Measurements from ENCODE around the gene NPAS1. TPM values are rescaled to one million over a fixed set of nuclear protein-coding genes. Genes with fewer than 3 reads are reported as not detected.

NPAS1 gene
- total and polyA plus RNA-seq, 2 of the 13 experiments (the other 11 are each of a cell fraction or from before 2014, with no cell fraction given): 0.35 to 2.9 TPM

DNA sequence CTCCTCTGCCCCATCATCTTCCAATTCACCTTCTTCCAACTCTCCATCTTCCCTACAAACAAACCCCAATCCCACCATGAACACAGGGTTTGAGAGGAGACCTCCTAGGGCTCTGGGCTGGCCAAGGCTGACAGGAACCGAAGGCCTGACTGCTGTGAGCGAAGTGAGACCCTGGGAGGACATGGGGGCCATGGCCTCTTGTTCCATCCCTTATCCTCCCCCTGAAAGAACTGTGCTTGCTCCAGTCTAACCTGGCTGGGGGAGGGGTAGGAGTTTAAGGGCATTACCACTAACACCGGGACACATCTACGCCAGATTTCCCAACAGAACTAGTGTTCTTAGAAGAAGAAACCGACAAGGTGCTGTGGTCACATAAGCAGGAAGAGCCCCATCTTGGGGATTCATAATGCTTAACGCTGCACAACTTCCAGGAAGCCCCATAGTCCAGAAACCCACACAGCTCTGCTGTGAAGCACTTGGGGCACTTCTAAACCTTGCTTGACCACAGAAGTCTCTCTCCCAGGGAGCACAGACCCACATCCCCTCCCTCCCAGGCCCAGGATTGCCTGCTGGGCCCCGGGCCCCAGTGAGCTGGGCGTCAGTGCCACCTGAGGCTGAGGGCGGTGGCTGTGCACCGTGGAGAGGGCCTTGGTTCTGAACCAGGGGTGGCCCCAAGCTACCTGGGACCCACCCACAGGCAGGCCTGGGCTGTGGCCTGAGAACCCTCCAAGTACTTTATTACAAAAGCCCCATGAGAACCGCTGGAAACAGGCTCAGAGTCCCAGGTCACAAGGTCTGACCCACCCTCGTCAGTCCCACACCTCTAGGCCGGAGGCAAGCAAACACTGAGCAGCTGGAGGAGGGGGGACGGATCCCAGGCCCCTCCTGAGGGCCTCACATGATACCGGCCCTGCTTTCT, 75.2 kb downstream of the NPAS1 start (continued):
- TF ChIP-seq, protein P1, sequence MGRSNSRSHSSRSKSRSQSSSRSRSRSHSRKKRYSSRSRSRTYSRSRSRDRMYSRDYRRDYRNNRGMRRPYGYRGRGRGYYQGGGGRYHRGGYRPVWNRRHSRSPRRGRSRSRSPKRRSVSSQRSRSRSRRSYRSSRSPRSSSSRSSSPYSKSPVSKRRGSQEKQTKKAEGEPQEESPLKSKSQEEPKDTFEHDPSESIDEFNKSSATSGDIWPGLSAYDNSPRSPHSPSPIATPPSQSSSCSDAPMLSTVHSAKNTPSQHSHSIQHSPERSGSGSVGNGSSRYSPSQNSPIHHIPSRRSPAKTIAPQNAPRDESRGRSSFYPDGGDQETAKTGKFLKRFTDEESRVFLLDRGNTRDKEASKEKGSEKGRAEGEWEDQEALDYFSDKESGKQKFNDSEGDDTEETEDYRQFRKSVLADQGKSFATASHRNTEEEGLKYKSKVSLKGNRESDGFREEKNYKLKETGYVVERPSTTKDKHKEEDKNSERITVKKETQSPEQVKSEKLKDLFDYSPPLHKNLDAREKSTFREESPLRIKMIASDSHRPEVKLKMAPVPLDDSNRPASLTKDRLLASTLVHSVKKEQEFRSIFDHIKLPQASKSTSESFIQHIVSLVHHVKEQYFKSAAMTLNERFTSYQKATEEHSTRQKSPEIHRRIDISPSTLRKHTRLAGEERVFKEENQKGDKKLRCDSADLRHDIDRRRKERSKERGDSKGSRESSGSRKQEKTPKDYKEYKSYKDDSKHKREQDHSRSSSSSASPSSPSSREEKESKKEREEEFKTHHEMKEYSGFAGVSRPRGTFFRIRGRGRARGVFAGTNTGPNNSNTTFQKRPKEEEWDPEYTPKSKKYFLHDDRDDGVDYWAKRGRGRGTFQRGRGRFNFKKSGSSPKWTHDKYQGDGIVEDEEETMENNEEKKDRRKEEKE (IDR thresholded peaks at IDR 0.05): no peak
- TF ChIP-seq NCOA2 (CRISPR knock-in tag; IDR thresholded peaks at IDR 0.05) (peak; percentile 50; the same call in 1 of the 2 replicates), FOXK1 (CRISPR knock-in tag; IDR thresholded peaks at IDR 0.05; ENCODE audit: borderline replicate concordance, low read depth) (no peak), MEF2D (CRISPR knock-in tag; IDR thresholded peaks at IDR 0.05) (0 out of 2 replicates have a peak, but pooled peaks have one; percentile 37), SP1 (IDR thresholded peaks at IDR 0.05) (no peak), SP1 (CRISPR knock-in tag; IDR thresholded peaks at IDR 0.05) (no peak), ZNF629 (CRISPR knock-in tag; conservative IDR thresholded peaks at IDR 0.05) (no peak), NFYB (CRISPR knock-in tag; IDR thresholded peaks at IDR 0.05) (no peak), PITX1 (CRISPR knock-in tag; IDR thresholded peaks at IDR 0.05) (0 out of 2 replicates have a peak, but pooled peaks have one; percentile 17), ZNF331 (CRISPR knock-in tag; IDR thresholded peaks at IDR 0.05) (peak; percentile 30; the same call in 1 of the 2 replicates), ZIK1 (CRISPR knock-in tag; IDR thresholded peaks at IDR 0.05; ENCODE audit: borderline replicate concordance, low read depth) (no peak), YY1 (IDR thresholded peaks at IDR 0.05; ENCODE audit: insufficient read depth, insufficient replicate concordance, low read depth, low read length) (no peak), GABPB1 (CRISPR knock-in tag; IDR thresholded peaks at IDR 0.05) (peak; percentile 27; the same call in 1 of the 2 replicates), SOX5 (CRISPR knock-in tag; IDR thresholded peaks at IDR 0.05; ENCODE audit: borderline replicate concordance) (peak; percentile 53; the same call in 1 of the 2 replicates), ZNF607 (CRISPR knock-in tag; IDR thresholded peaks at IDR 0.05; ENCODE audit: borderline replicate concordance) (no peak), ZNF7 (CRISPR knock-in tag; IDR thresholded peaks at IDR 0.05) (no peak), ATAD3A (CRISPR knock-in tag; IDR thresholded peaks at IDR 0.05) (no peak), ZNF776 (CRISPR knock-in tag; IDR thresholded peaks at IDR 0.05) (no peak), ZNF562 (CRISPR knock-in tag; IDR thresholded peaks at IDR 0.05; ENCODE audit: borderline replicate concordance) (no peak), RFXAP (CRISPR knock-in tag; IDR thresholded peaks at IDR 0.05; ENCODE audit: borderline replicate concordance) (0 out of 2 replicates have a peak, but pooled peaks have one; percentile 64)
- TF ChIP-seq, protein P2, sequence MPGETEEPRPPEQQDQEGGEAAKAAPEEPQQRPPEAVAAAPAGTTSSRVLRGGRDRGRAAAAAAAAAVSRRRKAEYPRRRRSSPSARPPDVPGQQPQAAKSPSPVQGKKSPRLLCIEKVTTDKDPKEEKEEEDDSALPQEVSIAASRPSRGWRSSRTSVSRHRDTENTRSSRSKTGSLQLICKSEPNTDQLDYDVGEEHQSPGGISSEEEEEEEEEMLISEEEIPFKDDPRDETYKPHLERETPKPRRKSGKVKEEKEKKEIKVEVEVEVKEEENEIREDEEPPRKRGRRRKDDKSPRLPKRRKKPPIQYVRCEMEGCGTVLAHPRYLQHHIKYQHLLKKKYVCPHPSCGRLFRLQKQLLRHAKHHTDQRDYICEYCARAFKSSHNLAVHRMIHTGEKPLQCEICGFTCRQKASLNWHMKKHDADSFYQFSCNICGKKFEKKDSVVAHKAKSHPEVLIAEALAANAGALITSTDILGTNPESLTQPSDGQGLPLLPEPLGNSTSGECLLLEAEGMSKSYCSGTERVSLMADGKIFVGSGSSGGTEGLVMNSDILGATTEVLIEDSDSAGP (CRISPR knock-in tag; IDR thresholded peaks at IDR 0.05; ENCODE audit: borderline replicate concordance): no peak
- TF ChIP-seq, protein P3, sequence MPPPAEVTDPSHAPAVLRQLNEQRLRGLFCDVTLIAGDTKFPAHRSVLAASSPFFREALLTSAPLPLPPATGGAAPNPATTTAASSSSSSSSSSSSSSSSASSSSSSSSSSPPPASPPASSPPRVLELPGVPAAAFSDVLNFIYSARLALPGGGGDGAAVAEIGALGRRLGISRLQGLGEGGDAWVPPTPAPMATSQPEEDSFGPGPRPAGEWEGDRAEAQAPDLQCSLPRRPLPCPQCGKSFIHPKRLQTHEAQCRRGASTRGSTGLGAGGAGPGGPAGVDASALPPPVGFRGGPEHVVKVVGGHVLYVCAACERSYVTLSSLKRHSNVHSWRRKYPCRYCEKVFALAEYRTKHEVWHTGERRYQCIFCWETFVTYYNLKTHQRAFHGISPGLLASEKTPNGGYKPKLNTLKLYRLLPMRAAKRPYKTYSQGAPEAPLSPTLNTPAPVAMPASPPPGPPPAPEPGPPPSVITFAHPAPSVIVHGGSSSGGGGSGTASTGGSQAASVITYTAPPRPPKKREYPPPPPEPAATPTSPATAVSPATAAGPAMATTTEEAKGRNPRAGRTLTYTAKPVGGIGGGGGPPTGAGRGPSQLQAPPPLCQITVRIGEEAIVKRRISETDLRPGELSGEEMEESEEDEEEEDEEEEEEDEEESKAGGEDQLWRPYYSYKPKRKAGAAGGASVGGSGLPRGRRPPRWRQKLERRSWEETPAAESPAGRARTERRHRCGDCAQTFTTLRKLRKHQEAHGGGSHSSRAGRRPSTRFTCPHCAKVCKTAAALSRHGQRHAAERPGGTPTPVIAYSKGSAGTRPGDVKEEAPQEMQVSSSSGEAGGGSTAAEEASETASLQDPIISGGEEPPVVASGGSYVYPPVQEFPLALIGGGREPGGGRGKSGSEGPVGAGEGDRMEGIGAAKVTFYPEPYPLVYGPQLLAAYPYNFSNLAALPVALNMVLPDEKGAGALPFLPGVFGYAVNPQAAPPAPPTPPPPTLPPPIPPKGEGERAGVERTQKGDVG (CRISPR knock-in tag; IDR thresholded peaks at IDR 0.05; ENCODE audit: borderline replicate concordance): peak; percentile 31; the same call in 1 of the 2 replicates
